Measurements from ENCODE around the gene LMNB1. TPM values are rescaled to one million over a fixed set of nuclear protein-coding genes. Genes with fewer than 3 reads are reported as not detected.

LMNB1 gene
- polyA plus RNA-seq, 3 donors, result 18.0 to 33.0 (median 28.2) TPM

GRCh38 chr5:126857472-126858410, 80.8 kb downstream of the LMNB1 start:
- Mint-ChIP-seq H3K27me3 (ENCODE audit: low read depth in 3 of 3) (peaks cover 1 to 4% (median 2%) of the 10 kb centered on the region in 3 donors), H3K27ac (no peak overlapping the region), H3K4me3 (no peak overlapping the region), H3K4me1 (no peaks in the 10 kb centered on the region), H3K9me3 (peaks cover 3 to 10% (median 6%) of the 10 kb centered on the region in 7 donors), H3K36me3 (peaks cover 36 to 68% of the 10 kb centered on the region in 2 donors)
- no peak overlapping the region for H2AFZ ChIP-seq (ENCODE audit: insufficient read depth, low read depth, low read length, poor library complexity, severe bottlenecking)
- H3K4me2 ChIP-seq (replicated peaks; ENCODE audit: extremely low read depth, low read length, poor library complexity, severe bottlenecking), result no peak overlapping the region
- TF ChIP-seq CTCF (IDR thresholded peaks at IDR 0.05), result no peak
- H3K79me2 ChIP-seq (ENCODE audit: insufficient read depth, low read length), result no peaks in the 10 kb centered on the region
- H4K20me1 ChIP-seq (ENCODE audit: insufficient read depth, low read length), result no peaks in the 10 kb centered on the region
- peaks cover 0 to 6% of the 10 kb centered on the region in 2 donors for H3K9me3 ChIP-seq (replicated peaks in 1 of 2; ENCODE audit: control insufficient read depth in 1 of 2, insufficient read depth in 1 of 2, low read length in 2 of 2)
- no peak overlapping the region for H3K9ac ChIP-seq (ENCODE audit: insufficient read depth, low read length, poor library complexity, severe bottlenecking)
- H3K36me3 ChIP-seq (replicated peaks in 1 of 2; ENCODE audit: control insufficient read depth in 1 of 2, insufficient read depth in 2 of 2, low read length in 2 of 2), result peaks cover 6 to 36% of the 10 kb centered on the region in 2 donors
- intact Hi-C loops (cut with micrococcal nuclease), result no loop called here
- H3K27ac ChIP-seq (ENCODE audit: low read depth in 1 of 2, low read length in 2 of 2), result no peak overlapping the region
- no peaks in the 10 kb centered on the region for H3K27me3 ChIP-seq (ENCODE audit: control insufficient read depth in 2 of 2, insufficient read depth in 2 of 2, low read length in 2 of 2)
- 100% methylated on average over 4 of the region's 13 CpGs for WGBS (ENCODE audit: insufficient coverage)
- no peak overlapping the region for H3K4me3 ChIP-seq (replicated peaks in 1 of 3; ENCODE audit: low read depth in 2 of 3, low read length in 3 of 3)
- DNase-seq, result no peak
- no peaks in the 10 kb centered on the region for H3K4me1 ChIP-seq (ENCODE audit: control insufficient read depth in 1 of 2, insufficient read depth in 2 of 2, low read length in 2 of 2)

DNA sequence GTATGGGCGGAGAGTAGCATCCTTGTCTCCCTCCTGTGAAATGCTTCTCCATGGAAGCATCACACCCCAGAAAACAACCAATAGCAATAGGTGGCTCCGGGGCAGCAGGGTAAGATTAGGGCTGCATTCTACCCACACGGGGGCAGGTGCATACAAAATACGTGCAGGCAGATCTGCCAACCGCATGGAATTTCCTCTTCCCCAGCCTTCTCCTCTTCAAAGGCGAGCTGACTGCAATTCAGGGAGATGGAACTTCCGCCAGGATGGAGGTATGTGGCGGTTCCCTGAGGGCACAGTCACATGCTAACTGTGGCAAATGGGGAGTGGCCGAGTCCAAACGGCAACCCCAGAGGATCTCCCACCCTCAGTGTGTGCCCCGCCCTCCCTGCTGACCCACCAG, 81.5 kb downstream of the LMNB1 start:
- H3K36me3 ChIP-seq (replicated peaks in 1 of 2; ENCODE audit: control insufficient read depth in 1 of 2, insufficient read depth in 2 of 2, low read length in 2 of 2), result peaks cover 6 to 36% of the 10 kb centered on the region in 2 donors
- peaks cover 36 to 66% of the 10 kb centered on the region in 2 donors for H3K36me3 Mint-ChIP-seq
- DNase-seq, result no peak

More for the DNA sequence above, 81.5 kb downstream of the LMNB1 start:
- TF ChIP-seq CTCF (IDR thresholded peaks at IDR 0.05), result no peak
- Histone ChIP-seq H3K27me3 (ENCODE audit: control insufficient read depth in 2 of 2, insufficient read depth in 2 of 2, low read length in 2 of 2) (no peaks in the 10 kb centered on the region), H4K20me1 (ENCODE audit: insufficient read depth, low read length) (no peaks in the 10 kb centered on the region), H2AFZ (ENCODE audit: insufficient read depth, low read depth, low read length, poor library complexity, severe bottlenecking) (no peak overlapping the region), H3K4me3 (replicated peaks in 1 of 3; ENCODE audit: low read depth in 2 of 3, low read length in 3 of 3) (no peak overlapping the region), H3K9ac (ENCODE audit: insufficient read depth, low read length, poor library complexity, severe bottlenecking) (no peak overlapping the region), H3K4me1 (ENCODE audit: control insufficient read depth in 1 of 2, insufficient read depth in 2 of 2, low read length in 2 of 2) (no peaks in the 10 kb centered on the region), H3K27ac (ENCODE audit: low read depth in 1 of 2, low read length in 2 of 2) (no peak overlapping the region), H3K9me3 (replicated peaks in 1 of 2; ENCODE audit: control insufficient read depth in 1 of 2, insufficient read depth in 1 of 2, low read length in 2 of 2) (peaks cover 0 to 5% of the 10 kb centered on the region in 2 donors), H3K79me2 (ENCODE audit: insufficient read depth, low read length) (no peaks in the 10 kb centered on the region), H3K4me2 (replicated peaks; ENCODE audit: extremely low read depth, low read length, poor library complexity, severe bottlenecking) (no peak overlapping the region)
- H3K4me3 Mint-ChIP-seq, result no peak overlapping the region
- WGBS (ENCODE audit: insufficient coverage), result 100% methylated on average over 4 of the region's 11 CpGs
- intact Hi-C loops (cut with micrococcal nuclease), result no loop called here
- no peak overlapping the region for H3K27ac Mint-ChIP-seq
- peaks cover 1 to 4% (median 2%) of the 10 kb centered on the region in 3 donors for H3K27me3 Mint-ChIP-seq (ENCODE audit: low read depth in 3 of 3)
- H3K9me3 Mint-ChIP-seq, result peaks cover under 1 to 7% (median 6%) of the 10 kb centered on the region in 7 donors
- H3K4me1 Mint-ChIP-seq, result no peaks in the 10 kb centered on the region

Data from CD14-positive monocyte (primary cell).